ENCODE measurements around the gene MAP3K20. TPM values are rescaled to one million over a fixed set of nuclear protein-coding genes. Genes with fewer than 3 reads are reported as not detected.

MAP3K20 gene
- polyA plus RNA-seq, 1 donor from 2014 or later = 7.9 TPM

- H3K4me3 Mint-ChIP-seq = no peak overlapping the region
- no peaks in the 10 kb centered on the region for H3K9me3 Mint-ChIP-seq
- H3K4me1 Mint-ChIP-seq = peaks cover 0 to 2% (median 0%) of the 10 kb centered on the region in 3 donors
- H3K27me3 Mint-ChIP-seq = no peaks in the 10 kb centered on the region
- no peak overlapping the region for H3K27ac Mint-ChIP-seq
- no peaks in the 10 kb centered on the region for H3K36me3 Mint-ChIP-seq
Observed at GRCh38 chr2:173218326-173219056, 142.8 kb downstream of the MAP3K20 start.

DNA sequence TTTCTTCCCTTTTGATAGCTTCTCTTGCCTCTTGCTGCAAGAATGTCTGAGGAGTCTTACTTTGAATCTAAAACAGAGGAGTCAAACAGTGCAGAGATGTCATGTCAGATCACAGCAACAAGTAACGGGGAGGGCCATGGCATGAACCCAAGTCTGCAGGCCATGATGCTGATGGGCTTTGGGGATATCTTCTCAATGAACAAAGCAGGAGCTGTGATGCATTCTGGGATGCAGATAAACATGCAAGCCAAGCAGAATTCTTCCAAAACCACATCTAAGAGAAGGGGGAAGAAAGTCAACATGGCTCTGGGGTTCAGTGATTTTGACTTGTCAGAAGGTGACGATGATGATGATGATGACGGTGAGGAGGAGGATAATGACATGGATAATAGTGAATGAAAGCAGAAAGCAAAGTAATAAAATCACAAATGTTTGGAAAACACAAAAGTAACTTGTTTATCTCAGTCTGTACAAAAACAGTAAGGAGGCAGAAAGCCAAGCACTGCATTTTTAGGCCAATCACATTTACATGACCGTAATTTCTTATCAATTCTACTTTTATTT, 145.6 kb downstream of the MAP3K20 start:
- Mint-ChIP-seq H3K9me3 (no peaks in the 10 kb centered on the region), H3K4me1 (peaks cover 0 to 2% (median 0%) of the 10 kb centered on the region in 3 donors), H3K4me3 (no peak overlapping the region), H3K36me3 (no peaks in the 10 kb centered on the region), H3K27me3 (no peaks in the 10 kb centered on the region), H3K27ac (no peak overlapping the region)

DNA sequence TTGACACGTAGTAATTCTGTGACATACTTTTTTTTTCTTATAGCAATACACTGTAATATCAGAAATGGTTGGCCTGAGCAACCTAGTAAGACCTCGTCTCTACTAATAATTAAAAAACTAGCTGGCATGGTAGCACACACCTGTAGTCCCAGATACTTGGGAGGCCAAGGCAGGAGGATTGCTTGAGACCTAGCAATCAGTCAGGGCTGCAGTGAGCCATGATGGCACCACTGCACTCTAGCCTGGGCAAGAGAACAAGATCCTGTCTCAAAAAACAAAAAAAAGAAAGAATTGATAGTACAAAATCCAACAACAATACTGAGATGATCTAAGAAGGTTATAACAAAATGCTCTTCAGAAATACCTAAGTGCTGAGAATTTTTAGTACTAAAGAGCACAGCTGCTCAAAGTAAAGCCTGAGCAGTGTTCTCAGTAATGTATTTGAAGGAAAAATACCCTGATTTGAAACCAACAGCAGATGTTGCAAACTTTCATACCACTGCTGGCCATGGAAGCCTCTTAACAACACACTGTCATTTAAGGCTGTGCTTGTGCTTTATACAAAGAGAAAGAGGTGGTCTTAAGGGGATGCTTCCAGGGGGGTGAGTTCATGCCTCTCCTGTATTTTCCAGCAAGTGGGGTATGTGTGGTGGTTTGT, 146.4 kb downstream of the MAP3K20 start:
- Mint-ChIP-seq H3K36me3 (no peaks in the 10 kb centered on the region), H3K4me3 (no peak overlapping the region), H3K4me1 (peaks cover 0 to 2% (median 0%) of the 10 kb centered on the region in 3 donors), H3K9me3 (no peaks in the 10 kb centered on the region), H3K27ac (no peak overlapping the region), H3K27me3 (no peaks in the 10 kb centered on the region)

GRCh38 chr2:173223871-173224270, 148.2 kb downstream of the MAP3K20 start:
- Mint-ChIP-seq H3K27ac (no peak overlapping the region), H3K4me1 (peaks cover 0 to 1% (median 0%) of the 10 kb centered on the region in 3 donors), H3K27me3 (no peaks in the 10 kb centered on the region), H3K36me3 (peaks cover 3% of the 10 kb centered on the region), H3K9me3 (no peaks in the 10 kb centered on the region), H3K4me3 (no peak overlapping the region)

DNA sequence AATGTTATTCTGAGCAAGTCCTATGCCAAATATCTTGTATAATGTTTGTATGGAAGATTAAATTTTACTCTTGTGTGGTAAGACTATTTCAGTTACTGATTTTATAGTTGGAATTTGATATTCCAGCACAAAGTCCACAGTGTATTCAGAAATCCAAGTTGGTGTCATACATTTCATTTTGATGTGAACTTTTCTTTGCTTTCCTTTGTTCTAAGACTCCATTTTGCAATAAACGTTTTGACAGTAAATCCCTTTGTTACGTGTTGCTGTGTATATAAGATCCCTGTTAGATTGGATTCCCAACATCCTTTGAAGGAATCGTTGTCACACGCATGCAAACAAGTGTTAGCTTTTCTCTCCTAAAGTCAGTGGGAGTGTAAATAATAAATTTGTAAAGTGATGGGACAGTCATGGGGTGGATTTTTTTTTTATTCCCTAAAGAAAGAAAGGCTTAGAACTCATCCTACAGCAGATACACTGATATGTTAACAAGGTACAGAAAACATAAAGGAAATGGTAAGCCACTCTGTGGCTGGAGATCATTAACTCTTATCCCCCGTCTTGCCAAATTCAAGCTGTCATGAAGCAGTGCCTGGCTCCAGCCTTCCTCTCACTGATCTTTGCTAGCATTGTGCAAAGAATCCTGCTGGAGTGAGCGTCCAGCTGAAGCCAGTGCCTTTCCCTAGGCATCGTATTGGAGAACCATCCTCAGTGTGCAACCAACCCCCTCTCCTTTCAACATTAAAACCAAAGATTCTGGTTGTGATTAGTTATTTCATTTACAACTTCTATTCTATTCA, 151.5 kb downstream of the MAP3K20 start:
- no peak overlapping the region for H3K4me3 Mint-ChIP-seq
- no peak overlapping the region for H3K27ac Mint-ChIP-seq
- no peaks in the 10 kb centered on the region for H3K27me3 Mint-ChIP-seq
- H3K9me3 Mint-ChIP-seq = no peaks in the 10 kb centered on the region
- H3K4me1 Mint-ChIP-seq = no peaks in the 10 kb centered on the region
- H3K36me3 Mint-ChIP-seq = peaks cover 3% of the 10 kb centered on the region

GRCh38 chr2:173229086-173229485, 153.4 kb downstream of the MAP3K20 start:
- H3K36me3 Mint-ChIP-seq = peaks cover 5% of the 10 kb centered on the region
- H3K27ac Mint-ChIP-seq = no peak overlapping the region
- no peaks in the 10 kb centered on the region for H3K9me3 Mint-ChIP-seq
- no peaks in the 10 kb centered on the region for H3K4me1 Mint-ChIP-seq
- H3K27me3 Mint-ChIP-seq = no peaks in the 10 kb centered on the region
- H3K4me3 Mint-ChIP-seq = no peak overlapping the region

DNA sequence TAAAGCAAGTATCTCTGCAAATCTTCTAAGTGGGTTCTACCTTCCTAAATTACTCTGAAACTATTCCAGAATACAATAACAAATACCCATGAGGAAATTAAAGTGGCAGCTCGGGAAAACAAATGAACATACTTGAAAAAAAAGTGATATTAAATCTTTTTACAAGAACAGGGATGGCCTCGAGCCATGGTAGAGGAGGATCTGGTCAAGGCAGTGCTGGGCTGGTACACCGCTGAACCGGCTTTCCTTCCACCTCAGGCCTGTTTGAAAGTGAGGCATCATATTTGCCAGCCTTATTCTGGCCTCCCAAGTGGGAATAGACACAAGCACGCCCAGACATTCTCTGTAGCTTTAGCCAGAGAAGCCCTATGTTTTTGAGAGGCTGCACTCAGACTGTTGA, 154.5 kb downstream of the MAP3K20 start:
- Mint-ChIP-seq H3K36me3 (peaks cover 7% of the 10 kb centered on the region), H3K4me1 (no peaks in the 10 kb centered on the region), H3K4me3 (no peak overlapping the region), H3K9me3 (no peaks in the 10 kb centered on the region), H3K27me3 (no peaks in the 10 kb centered on the region), H3K27ac (no peak overlapping the region)

- peaks cover 7% of the 10 kb centered on the region for H3K36me3 Mint-ChIP-seq
- no peaks in the 10 kb centered on the region for H3K9me3 Mint-ChIP-seq
- H3K4me3 Mint-ChIP-seq = no peak overlapping the region
- H3K27me3 Mint-ChIP-seq = no peaks in the 10 kb centered on the region
- H3K4me1 Mint-ChIP-seq = no peaks in the 10 kb centered on the region
- H3K27ac Mint-ChIP-seq = no peak overlapping the region
Observed at GRCh38 chr2:173231042-173231441, 155.4 kb downstream of the MAP3K20 start.

- no peak overlapping the region for H3K4me3 Mint-ChIP-seq
- H3K27ac Mint-ChIP-seq = peak overlapping the region in 1 of 3 donors; percentile 57
- peaks cover 7% of the 10 kb centered on the region for H3K36me3 Mint-ChIP-seq
- no peaks in the 10 kb centered on the region for H3K27me3 Mint-ChIP-seq
- H3K9me3 Mint-ChIP-seq = no peaks in the 10 kb centered on the region
- no peaks in the 10 kb centered on the region for H3K4me1 Mint-ChIP-seq
Observed at GRCh38 chr2:173231465-173231864, 155.8 kb downstream of the MAP3K20 start.

- no peaks in the 10 kb centered on the region for H3K4me1 Mint-ChIP-seq
- H3K27ac Mint-ChIP-seq = no peak overlapping the region
- H3K27me3 Mint-ChIP-seq = no peaks in the 10 kb centered on the region
- no peaks in the 10 kb centered on the region for H3K9me3 Mint-ChIP-seq
- H3K4me3 Mint-ChIP-seq = no peak overlapping the region
- H3K36me3 Mint-ChIP-seq = peaks cover 10% of the 10 kb centered on the region
Observed at GRCh38 chr2:173232956-173233744, 157.5 kb downstream of the MAP3K20 start.

DNA sequence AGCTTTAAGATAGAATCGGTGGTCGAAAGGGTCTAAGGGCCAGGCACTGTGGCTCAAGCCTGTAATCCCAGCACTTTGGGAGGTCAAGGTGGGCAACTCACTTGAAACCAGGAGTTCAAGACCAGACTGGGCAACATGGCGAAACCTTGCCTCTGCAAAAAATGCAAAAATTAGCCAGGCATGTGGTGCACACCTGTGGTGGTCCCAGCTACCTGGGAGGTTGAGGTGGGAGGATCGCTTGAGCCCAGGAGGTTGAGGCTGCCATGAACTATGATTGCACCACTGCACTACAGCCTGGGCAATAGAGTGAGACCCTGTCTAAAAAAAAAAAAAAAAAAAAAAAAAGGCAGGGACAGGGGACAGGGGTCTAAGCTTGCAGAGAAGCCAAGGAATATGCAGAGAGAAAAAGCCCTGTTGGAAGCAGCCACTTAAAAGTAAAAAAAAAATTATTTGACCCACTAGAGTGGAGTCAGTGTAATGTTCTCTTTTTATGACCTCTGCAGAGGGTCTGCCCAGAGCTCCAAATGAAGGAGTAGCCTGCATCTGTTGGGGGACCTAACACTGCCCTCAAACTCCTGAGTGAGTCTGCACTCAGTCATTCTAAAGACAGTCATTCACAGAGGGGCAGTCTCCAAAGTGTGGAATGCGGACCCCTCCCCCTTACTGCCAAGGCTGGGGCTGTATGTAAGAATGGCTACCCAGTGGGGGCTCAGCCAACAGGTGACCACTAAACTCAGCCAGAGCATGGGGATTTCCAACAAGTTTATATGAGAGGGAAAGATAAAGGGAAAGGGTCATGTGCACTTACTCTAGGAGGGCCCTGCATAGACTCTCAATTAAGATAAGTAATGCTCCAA, 160.5 kb downstream of the MAP3K20 start:
- no peak overlapping the region for H3K4me3 Mint-ChIP-seq

GRCh38 chr2:173238385-173238784, 162.7 kb downstream of the MAP3K20 start:
- peaks cover 0 to 1% (median 0%) of the 10 kb centered on the region in 3 donors for H3K4me1 Mint-ChIP-seq
- H3K36me3 Mint-ChIP-seq = peaks cover 15% of the 10 kb centered on the region
- no peaks in the 10 kb centered on the region for H3K27me3 Mint-ChIP-seq
- H3K9me3 Mint-ChIP-seq = no peaks in the 10 kb centered on the region
- no peak overlapping the region for H3K4me3 Mint-ChIP-seq
- no peak overlapping the region for H3K27ac Mint-ChIP-seq

More for the DNA sequence above, 160.5 kb downstream of the MAP3K20 start:
- Mint-ChIP-seq H3K27me3 (no peaks in the 10 kb centered on the region), H3K4me1 (no peaks in the 10 kb centered on the region), H3K27ac (no peak overlapping the region), H3K36me3 (peaks cover 13% of the 10 kb centered on the region), H3K9me3 (no peaks in the 10 kb centered on the region)

DNA sequence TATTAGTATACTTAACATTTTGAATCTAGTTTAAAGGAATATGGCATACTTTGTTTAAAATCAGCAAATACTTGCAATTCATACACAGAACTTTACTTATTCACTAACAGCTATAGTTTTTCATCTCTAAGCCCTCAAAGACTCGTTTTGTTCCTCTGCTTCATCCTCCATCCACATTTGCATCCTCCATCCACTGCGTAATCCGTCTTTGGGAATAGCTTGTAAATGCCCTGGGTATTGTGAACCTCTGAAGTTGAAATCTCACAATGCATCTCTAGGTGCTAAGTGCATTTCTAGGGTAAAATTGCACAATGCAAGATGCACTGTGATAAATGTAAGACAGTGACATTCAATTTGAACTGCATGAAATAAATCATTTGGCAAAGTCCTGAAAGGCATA, 163.2 kb downstream of the MAP3K20 start:
- H3K9me3 Mint-ChIP-seq = no peaks in the 10 kb centered on the region
- H3K4me1 Mint-ChIP-seq = peaks cover 0 to 1% (median 0%) of the 10 kb centered on the region in 3 donors
- peaks cover 15% of the 10 kb centered on the region for H3K36me3 Mint-ChIP-seq
- no peak overlapping the region for H3K4me3 Mint-ChIP-seq
- no peak overlapping the region for H3K27ac Mint-ChIP-seq
- no peaks in the 10 kb centered on the region for H3K27me3 Mint-ChIP-seq

GRCh38 chr2:173239644-173240043, 164.0 kb downstream of the MAP3K20 start:
- no peak overlapping the region for H3K27ac Mint-ChIP-seq
- no peaks in the 10 kb centered on the region for H3K27me3 Mint-ChIP-seq
- peaks cover 15% of the 10 kb centered on the region for H3K36me3 Mint-ChIP-seq
- no peaks in the 10 kb centered on the region for H3K9me3 Mint-ChIP-seq
- peaks cover 0 to 1% (median 0%) of the 10 kb centered on the region in 3 donors for H3K4me1 Mint-ChIP-seq
- no peak overlapping the region for H3K4me3 Mint-ChIP-seq
